Dendritic cell treated with granulocyte-macrophage colony-stimulating factor and Interleukin-4, amounts not matched to agents 40 ng/mL and 50 ng/mL, for 4 days (primary cell): Measurements from ENCODE around the gene TMED4.

Source experiments
- H3K27ac Mint-ChIP-seq: one replicate; pipeline ENCODE4 v1.8.0; 2022; ENCODE audit warnings: mild to moderate bottlenecking, mixed read lengths
- H3K27me3 Mint-ChIP-seq: one replicate; pipeline ENCODE4 v1.8.0; 2022; ENCODE audit warnings: mild to moderate bottlenecking, mixed read lengths
- H3K36me3 Mint-ChIP-seq: one replicate; pipeline ENCODE4 v1.8.0; 2022; ENCODE audit warnings: low read depth, mixed read lengths
- H3K4me1 Mint-ChIP-seq: one replicate; pipeline ENCODE4 v1.8.0; 2022; ENCODE audit warnings: low read depth, mixed read lengths
- H3K4me3 Mint-ChIP-seq: one replicate; pipeline ENCODE4 v1.8.0; 2022; ENCODE audit warnings: mild to moderate bottlenecking, moderate library complexity, mixed read lengths
- H3K9me3 Mint-ChIP-seq: one replicate; pipeline ENCODE4 v1.8.0; 2022; ENCODE audit warnings: mixed read lengths
- intact Hi-C: fragments of 100-400 bp; cut with micrococcal nuclease; formaldehyde crosslinking; loops from one replicate; pipeline ENCODE4 v1.15.0; 2022

The TMED4 gene

DNA sequence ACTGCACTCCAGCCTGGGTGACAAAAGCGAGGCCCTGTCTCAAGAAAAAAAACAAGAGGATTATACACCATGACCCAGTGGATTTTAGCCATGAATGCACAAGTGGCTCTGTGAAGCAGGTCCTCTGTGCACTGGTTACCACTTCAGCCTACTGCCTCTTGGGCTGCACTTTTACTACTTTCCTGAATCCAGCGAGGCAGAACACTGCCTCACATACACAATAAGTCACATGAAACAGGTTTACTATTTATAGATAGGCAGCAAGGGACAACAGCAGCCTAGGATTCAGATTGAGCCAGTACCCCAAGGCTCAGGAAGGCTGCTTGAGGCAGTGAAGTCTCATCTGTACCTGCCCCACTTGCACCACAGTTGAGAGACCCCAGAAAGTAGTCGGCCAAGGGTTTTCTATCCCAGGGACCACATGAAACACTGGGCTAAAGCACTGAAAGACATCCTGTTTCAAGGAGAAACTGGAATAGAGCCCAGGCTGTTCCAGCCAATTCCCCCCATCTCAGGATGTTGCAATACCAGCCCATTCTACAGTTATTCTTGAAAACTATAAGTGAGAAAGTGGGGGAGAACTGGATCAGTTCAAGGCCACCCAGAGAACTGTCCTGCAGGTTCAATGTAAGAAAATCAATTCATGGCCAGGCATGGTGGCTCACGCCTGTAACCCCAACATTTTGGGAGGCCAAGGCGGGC lies 14.1 kb upstream of the TMED4 start:
- Mint-ChIP-seq H3K27ac (no peak overlapping the region), H3K9me3 (no peaks in the 10 kb centered on the region), H3K36me3 (no peaks in the 10 kb centered on the region), H3K27me3 (peaks cover 13% of the 10 kb centered on the region), H3K4me3 (no peak overlapping the region), H3K4me1 (peaks cover 5% of the 10 kb centered on the region)
- intact Hi-C loops, result no loop called here

GRCh38 chr7:44590910-44591309 lies 8.9 kb upstream of the TMED4 start:
- H3K9me3 Mint-ChIP-seq, result no peaks in the 10 kb centered on the region
- no peaks in the 10 kb centered on the region for H3K4me1 Mint-ChIP-seq
- intact Hi-C loops, result no loop called here
- no peak overlapping the region for H3K27ac Mint-ChIP-seq
- no peak overlapping the region for H3K4me3 Mint-ChIP-seq
- no peaks in the 10 kb centered on the region for H3K36me3 Mint-ChIP-seq
- peaks cover 10% of the 10 kb centered on the region for H3K27me3 Mint-ChIP-seq

DNA sequence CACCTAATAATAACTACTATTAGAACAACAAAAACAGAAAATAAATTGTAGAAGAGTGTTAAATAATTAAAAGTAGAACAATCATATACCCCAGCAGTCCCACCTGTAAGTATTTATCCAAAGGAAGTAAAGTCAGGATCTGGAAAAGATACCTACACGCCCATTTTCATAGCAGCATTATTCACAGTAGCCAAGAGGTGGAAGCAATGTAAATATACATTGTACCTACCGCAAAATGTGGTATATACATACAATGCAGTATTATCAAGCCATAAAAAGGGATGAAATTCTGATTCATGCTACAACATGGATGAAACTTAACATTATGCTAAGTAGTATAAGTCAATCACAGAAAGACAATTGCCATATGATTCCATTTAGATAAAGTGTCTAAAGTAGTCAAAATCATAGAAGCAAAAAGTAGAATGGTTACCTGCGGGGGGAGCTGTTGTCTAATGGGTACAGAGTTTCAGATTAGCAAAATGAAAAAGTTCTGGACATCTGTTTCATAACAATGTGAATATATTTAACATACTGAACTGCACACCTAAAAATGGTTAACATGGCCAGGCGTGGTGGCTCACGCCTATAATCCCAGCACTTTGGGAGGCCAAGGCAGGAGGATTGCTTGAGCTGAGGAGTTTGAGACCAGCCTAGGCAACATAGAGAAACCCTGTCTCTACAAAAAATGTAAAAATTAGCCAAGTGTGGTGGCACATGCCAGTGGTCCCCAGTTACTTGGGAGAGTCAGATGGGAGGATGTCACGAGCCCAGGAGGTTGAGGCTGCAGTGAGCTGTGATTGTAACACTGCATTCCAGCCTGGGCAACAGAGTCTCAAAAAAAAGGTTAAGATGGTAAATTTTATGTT lies 6.0 kb upstream of the TMED4 start:
- H3K27ac Mint-ChIP-seq, result no peak overlapping the region

DNA sequence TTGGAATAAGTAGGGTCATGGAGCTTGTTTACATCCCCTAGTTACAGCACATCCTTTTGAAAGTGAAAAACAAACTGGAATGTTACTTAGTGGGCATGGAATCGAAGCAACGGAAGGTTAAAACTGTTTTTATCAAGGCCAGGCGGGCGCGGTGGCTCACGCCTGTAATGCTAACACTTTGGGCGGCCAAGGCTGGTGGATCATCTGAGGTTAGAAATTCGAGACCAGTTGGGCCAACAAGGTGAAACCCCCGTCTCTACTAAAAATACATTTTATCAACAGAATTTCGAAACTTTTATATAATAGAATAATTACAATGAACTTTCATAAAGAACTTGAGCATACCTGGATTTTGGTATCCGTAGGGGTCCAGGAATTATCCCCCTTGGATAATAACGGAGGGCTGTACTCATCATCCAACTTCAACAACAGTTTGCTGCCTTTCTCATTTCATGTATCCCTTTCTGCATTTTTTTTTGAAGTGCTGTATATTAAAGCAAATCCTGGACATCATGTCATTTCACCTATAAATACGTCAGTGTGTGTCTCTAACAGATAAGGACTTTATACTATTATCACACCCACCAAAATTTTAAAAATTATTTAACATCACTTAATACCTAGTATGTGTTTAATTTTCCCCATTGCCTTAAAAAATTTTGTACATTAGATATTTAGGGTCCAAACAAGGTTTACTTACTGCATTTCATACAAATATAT lies 1.3 kb upstream of the TMED4 start:
- peaks cover 34% of the 10 kb centered on the region for H3K4me1 Mint-ChIP-seq
- H3K27ac Mint-ChIP-seq, result peak overlapping the region; percentile 97
- H3K27me3 Mint-ChIP-seq, result peaks cover 1% of the 10 kb centered on the region
- H3K36me3 Mint-ChIP-seq, result peaks cover 45% of the 10 kb centered on the region
- no peaks in the 10 kb centered on the region for H3K9me3 Mint-ChIP-seq
- intact Hi-C loops, result loop anchor here (2.0 kb wide), 2 partner anchors 213 to 263 kb away; partner anchors contain the start of gene PPIA
- peak overlapping the region; percentile 90 for H3K4me3 Mint-ChIP-seq

More for the DNA sequence above, 6.0 kb upstream of the TMED4 start:
- H3K36me3 Mint-ChIP-seq, result no peaks in the 10 kb centered on the region
- intact Hi-C loops, result loop anchor here (1.0 to 5.0 kb wide), 3 partner anchors 159 to 549 kb away; partner anchors contain the start of gene ZMIZ2
- peaks cover 2% of the 10 kb centered on the region for H3K4me1 Mint-ChIP-seq
- H3K27me3 Mint-ChIP-seq, result peaks cover 8% of the 10 kb centered on the region
- no peaks in the 10 kb centered on the region for H3K9me3 Mint-ChIP-seq
- H3K4me3 Mint-ChIP-seq, result no peak overlapping the region

- Mint-ChIP-seq H3K9me3 (no peaks in the 10 kb centered on the region), H3K36me3 (peaks cover 60% of the 10 kb centered on the region), H3K4me1 (peaks cover 34% of the 10 kb centered on the region), H3K27ac (peak overlapping the region; percentile 97), H3K4me3 (peak overlapping the region; percentile 90), H3K27me3 (peaks cover 1% of the 10 kb centered on the region)
- intact Hi-C loops, result no loop called here
Observed at GRCh38 chr7:44580945-44581878, 819 bp downstream of the TMED4 start.

DNA sequence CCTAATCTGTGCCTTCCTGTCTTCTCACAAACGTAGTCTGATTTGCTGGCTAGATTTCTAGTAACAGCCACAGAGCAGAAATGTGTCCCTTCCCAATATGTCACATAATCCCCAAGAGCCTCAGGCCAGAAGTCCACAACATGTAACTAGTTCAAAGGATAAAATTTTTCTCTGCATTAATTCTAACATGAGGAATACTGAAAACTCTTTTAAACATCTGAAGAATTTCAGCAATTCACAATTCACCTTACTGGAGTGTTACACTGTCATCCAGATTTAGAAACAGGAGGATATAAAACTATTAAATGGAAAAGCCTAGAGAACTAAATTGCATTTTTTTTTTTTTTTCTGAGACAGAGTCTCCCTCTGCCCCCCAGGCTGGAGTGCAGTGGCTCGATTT lies 5.8 kb downstream of the TMED4 start:
- intact Hi-C loops, result no loop called here
- Mint-ChIP-seq H3K4me1 (peaks cover 45% of the 10 kb centered on the region), H3K9me3 (no peaks in the 10 kb centered on the region), H3K4me3 (no peak overlapping the region), H3K36me3 (peaks cover 89% of the 10 kb centered on the region), H3K27ac (no peak overlapping the region), H3K27me3 (no peaks in the 10 kb centered on the region)

GRCh38 chr7:44575054-44575453 lies 7.0 kb downstream of the TMED4 start:
- peaks cover 89% of the 10 kb centered on the region for H3K36me3 Mint-ChIP-seq
- peak overlapping the region; percentile 92 for H3K27ac Mint-ChIP-seq
- no peaks in the 10 kb centered on the region for H3K27me3 Mint-ChIP-seq
- peaks cover 33% of the 10 kb centered on the region for H3K4me1 Mint-ChIP-seq
- intact Hi-C loops, result no loop called here
- H3K9me3 Mint-ChIP-seq, result no peaks in the 10 kb centered on the region
- H3K4me3 Mint-ChIP-seq, result peak overlapping the region; percentile 84

GRCh38 chr7:44574287-44574872 lies 7.7 kb downstream of the TMED4 start:
- intact Hi-C loops, result no loop called here
- no peaks in the 10 kb centered on the region for H3K9me3 Mint-ChIP-seq
- peak overlapping the region; percentile 92 for H3K27ac Mint-ChIP-seq
- peak overlapping the region; percentile 84 for H3K4me3 Mint-ChIP-seq
- H3K4me1 Mint-ChIP-seq, result peaks cover 26% of the 10 kb centered on the region
- peaks cover 89% of the 10 kb centered on the region for H3K36me3 Mint-ChIP-seq
- no peaks in the 10 kb centered on the region for H3K27me3 Mint-ChIP-seq

GRCh38 chr7:44573464-44574286 lies 8.4 kb downstream of the TMED4 start, which contains the start of gene DDX56:
Gene DDX56, minus strand, starts transcription at chr7:44573908. Its CDS starts 13 bp downstream, at chr7:44573895.
- peaks cover 26% of the 10 kb centered on the region for H3K4me1 Mint-ChIP-seq
- H3K27me3 Mint-ChIP-seq, result no peaks in the 10 kb centered on the region
- peaks cover 89% of the 10 kb centered on the region for H3K36me3 Mint-ChIP-seq
- peak within 1 kb of the TSS; percentile 92 for H3K27ac Mint-ChIP-seq
- no peaks in the 10 kb centered on the region for H3K9me3 Mint-ChIP-seq
- H3K4me3 Mint-ChIP-seq, result peak within 1 kb of the TSS; percentile 84
- intact Hi-C loops, result no loop called here

DNA sequence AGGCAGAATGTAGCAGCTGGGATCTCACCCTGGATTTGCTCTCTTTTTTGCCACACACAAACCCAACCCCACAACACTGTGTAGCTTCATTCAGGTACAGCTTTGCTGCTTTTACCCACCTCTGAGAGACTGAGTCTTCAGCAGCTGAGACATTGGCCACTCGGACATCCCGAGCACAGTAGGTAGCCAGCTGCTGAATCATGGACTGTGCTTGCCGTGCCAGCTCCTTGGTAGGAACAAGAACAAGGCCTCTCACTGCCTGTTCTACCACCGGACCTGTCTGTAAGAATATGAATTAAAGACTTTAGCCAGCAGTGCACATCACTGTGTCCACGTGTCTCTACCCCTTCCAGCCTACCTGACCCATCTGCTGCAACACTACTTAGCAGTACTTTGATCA lies 9.3 kb downstream of the TMED4 start:
- intact Hi-C loops, result no loop called here
- Mint-ChIP-seq H3K9me3 (no peaks in the 10 kb centered on the region), H3K27ac (peak overlapping the region; percentile 92), H3K36me3 (peaks cover 89% of the 10 kb centered on the region), H3K4me1 (peaks cover 31% of the 10 kb centered on the region), H3K27me3 (no peaks in the 10 kb centered on the region), H3K4me3 (peak overlapping the region; percentile 84)

DNA sequence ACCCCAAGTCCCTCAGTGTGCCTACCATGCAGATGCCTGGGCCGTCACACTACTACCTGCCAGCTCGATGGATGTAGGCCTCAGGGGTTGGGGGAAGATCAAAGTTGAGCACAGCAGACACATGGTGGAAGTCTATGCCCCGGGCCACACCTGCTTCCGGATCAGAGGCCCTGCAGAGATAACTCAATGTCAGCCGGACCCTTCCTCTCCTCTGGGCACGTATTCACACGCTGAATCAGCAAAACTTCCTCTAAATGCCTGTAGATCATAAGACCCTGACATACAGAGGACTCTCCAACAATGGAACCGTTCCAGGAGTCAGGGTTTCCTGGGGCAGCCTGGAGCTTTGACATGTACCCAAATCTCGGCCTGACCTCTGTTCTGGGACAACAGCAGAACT lies 12.1 kb downstream of the TMED4 start:
- intact Hi-C loops, result loop anchor here (5.0 kb wide), 1 partner anchor 78 kb away; the partner anchor contains the start of gene NUDCD3
- H3K9me3 Mint-ChIP-seq, result no peaks in the 10 kb centered on the region
- H3K27me3 Mint-ChIP-seq, result no peaks in the 10 kb centered on the region
- H3K4me1 Mint-ChIP-seq, result peaks cover 48% of the 10 kb centered on the region
- no peak overlapping the region for H3K4me3 Mint-ChIP-seq
- H3K27ac Mint-ChIP-seq, result no peak overlapping the region
- H3K36me3 Mint-ChIP-seq, result peaks cover 96% of the 10 kb centered on the region
